DOHH2 (cell line): ENCODE measurements around the gene MEX3C.

Experiments used
- H3F3A ChIP-seq: fragments of 200-600 bp; sonication (generic), shearing (Covaris generic); 2 replicates; pipeline ENCODE4 v1.6.0; 2016; ENCODE audit warnings: antibody characterized with exemption, mild to moderate bottlenecking; ENCODE audit not compliant: control insufficient read depth, insufficient read depth
- H3K27ac ChIP-seq: fragments of 200-600 bp; sonication (generic); 2 replicates; pipeline ENCODE4 v1.5.1; 2014; ENCODE audit warnings: low read depth, mild to moderate bottlenecking, low read length, moderate library complexity
- H3K27me3 ChIP-seq: fragments of 200-600 bp; sonication (generic); 2 replicates; pipeline ENCODE4 v1.6.1; 2014; ENCODE audit warnings: mild to moderate bottlenecking, low read length, mixed read lengths; ENCODE audit not compliant: control insufficient read depth
- H3K36me3 ChIP-seq: fragments of 200-600 bp; sonication (generic); 2 replicates; pipeline ENCODE4 v1.6.1; 2014; ENCODE audit warnings: mild to moderate bottlenecking, low read length, moderate library complexity, mixed read lengths; ENCODE audit not compliant: control insufficient read depth
- H3K4me1 ChIP-seq: fragments of 200-600 bp; sonication (generic); 2 replicates; pipeline ENCODE4 v1.6.1; 2014; ENCODE audit warnings: mild to moderate bottlenecking, low read length, mixed read lengths; ENCODE audit not compliant: control insufficient read depth
- H3K4me2 ChIP-seq: fragments of 200-600 bp; sonication (generic); 2 replicates; pipeline ENCODE4 v1.6.0; 2014; ENCODE audit warnings: mild to moderate bottlenecking, low read length, moderate library complexity
- H3K4me3 ChIP-seq: fragments of 200-600 bp; sonication (generic); 2 replicates; pipeline ENCODE4 v1.5.1; 2014; ENCODE audit warnings: mild to moderate bottlenecking, low read length, mixed read lengths
- H3K79me2 ChIP-seq: fragments of 200-600 bp; sonication (generic); 2 replicates; pipeline ENCODE4 v1.6.1; 2014; ENCODE audit warnings: mild to moderate bottlenecking, low read length, mixed read lengths; ENCODE audit not compliant: control insufficient read depth
- H3K9me2 ChIP-seq: fragments of 200-600 bp; sonication (generic); replicated peaks from 2 replicates; pipeline ENCODE4 v1.6.1; 2014; ENCODE audit warnings: mild to moderate bottlenecking, low read length, mixed read lengths; ENCODE audit not compliant: control insufficient read depth
- H3K9me3 ChIP-seq: fragments of 200-600 bp; sonication (generic); 2 replicates; pipeline ENCODE4 v1.6.1; 2014; ENCODE audit warnings: antibody characterized with exemption, low read length, mixed read lengths; ENCODE audit not compliant: control insufficient read depth, insufficient read depth
- H4K20me1 ChIP-seq: fragments of 200-600 bp; sonication (generic); 2 replicates; pipeline ENCODE4 v1.6.0; 2014; ENCODE audit warnings: low read depth, mild to moderate bottlenecking, antibody characterized with exemption, low read length, moderate library complexity; ENCODE audit not compliant: control insufficient read depth, insufficient read depth
- EZH2phosphoT487 ChIP-seq: fragments of 200-600 bp; sonication (generic); IDR thresholded peaks from 2 replicates; pipeline ENCODE4 v1.6.1; 2017; ENCODE audit warnings: borderline replicate concordance, mild to moderate bottlenecking, antibody characterized with exemption, low read length, moderate library complexity, mixed read lengths
- TF ChIP-seq, protein P1 (sequence below): fragments of 200-600 bp; sonication (generic); IDR thresholded peaks from one replicate; pipeline ENCODE4 v1.5.1; 2014; ENCODE audit warnings: antibody characterized with exemption, mild to moderate bottlenecking, low read depth, low read length; ENCODE audit not compliant: poor library complexity, severe bottlenecking

MEX3C gene

DNA sequence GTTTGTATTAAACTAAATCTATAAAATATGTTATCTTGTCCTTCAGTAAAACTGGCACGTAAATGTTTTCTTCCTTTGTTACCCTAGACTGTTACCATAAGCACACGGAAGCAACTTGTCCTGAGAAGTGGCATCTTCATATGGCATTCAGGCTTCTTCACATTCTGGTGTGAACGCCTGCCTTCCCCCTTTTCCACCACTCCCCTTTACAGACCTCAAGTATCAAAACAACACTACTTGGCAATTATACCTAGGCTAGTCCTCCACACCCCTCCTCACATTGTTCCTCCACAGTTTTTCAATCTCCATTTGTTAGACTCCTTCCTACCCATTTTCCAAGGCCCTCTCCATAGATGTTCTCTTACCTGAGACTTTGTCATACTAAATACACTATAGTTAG is 2.9 kb downstream of the MEX3C start:
- Histone ChIP-seq H3K36me3 (peaks cover 43% of the 10 kb centered on the region), H3K79me2 (peaks cover 71% of the 10 kb centered on the region), H3K4me3 (peak overlapping the region; percentile 96), H3K9me3 (no peaks in the 10 kb centered on the region), H3K4me1 (peaks cover 48% of the 10 kb centered on the region), H3K27ac (no peak overlapping the region), H4K20me1 (peaks cover 13% of the 10 kb centered on the region), H3F3A (no peaks in the 10 kb centered on the region; the same call in 1 of the 2 replicates), H3K9me2 (no peaks in the 10 kb centered on the region), H3K27me3 (no peaks in the 10 kb centered on the region; the same call in 1 of the 2 replicates), H3K4me2 (peak overlapping the region; percentile 86)
- TF ChIP-seq, protein P1, sequence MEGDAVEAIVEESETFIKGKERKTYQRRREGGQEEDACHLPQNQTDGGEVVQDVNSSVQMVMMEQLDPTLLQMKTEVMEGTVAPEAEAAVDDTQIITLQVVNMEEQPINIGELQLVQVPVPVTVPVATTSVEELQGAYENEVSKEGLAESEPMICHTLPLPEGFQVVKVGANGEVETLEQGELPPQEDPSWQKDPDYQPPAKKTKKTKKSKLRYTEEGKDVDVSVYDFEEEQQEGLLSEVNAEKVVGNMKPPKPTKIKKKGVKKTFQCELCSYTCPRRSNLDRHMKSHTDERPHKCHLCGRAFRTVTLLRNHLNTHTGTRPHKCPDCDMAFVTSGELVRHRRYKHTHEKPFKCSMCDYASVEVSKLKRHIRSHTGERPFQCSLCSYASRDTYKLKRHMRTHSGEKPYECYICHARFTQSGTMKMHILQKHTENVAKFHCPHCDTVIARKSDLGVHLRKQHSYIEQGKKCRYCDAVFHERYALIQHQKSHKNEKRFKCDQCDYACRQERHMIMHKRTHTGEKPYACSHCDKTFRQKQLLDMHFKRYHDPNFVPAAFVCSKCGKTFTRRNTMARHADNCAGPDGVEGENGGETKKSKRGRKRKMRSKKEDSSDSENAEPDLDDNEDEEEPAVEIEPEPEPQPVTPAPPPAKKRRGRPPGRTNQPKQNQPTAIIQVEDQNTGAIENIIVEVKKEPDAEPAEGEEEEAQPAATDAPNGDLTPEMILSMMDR: no peak
- TF ChIP-seq EZH2phosphoT487: no peak

DNA sequence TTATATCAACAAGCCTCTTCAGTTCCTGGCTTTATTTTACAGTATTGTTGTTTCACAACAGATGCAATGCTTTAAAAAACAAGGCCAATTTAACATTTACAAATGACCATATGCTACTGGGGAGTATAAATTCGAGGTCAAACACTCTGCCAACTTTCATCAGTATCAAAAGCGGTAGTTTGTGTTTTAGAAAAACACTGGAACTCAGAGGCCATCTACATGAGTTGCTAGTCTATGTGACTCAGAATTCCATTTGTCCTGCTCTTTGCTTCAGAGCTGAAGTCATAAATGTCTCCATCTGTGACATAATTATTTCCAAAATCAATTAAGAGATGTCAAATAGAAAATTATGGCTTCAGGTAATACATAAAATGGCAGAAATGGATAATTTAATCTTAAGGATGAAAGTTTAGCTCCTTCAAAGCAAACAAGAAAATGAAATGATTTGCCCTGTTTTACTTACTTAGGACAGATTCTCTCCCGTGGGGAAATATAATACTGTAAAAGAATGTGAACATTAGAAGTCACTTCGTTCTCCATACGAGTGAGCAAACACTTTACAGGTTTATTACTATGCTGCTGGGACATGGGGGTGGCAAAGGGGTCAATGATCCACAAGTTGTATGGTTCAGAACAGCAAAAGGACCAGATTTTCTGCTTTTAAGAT is 3.7 kb downstream of the MEX3C start:
- Histone ChIP-seq H3K4me1 (peaks cover 45% of the 10 kb centered on the region), H3K4me3 (peak overlapping the region; percentile 96), H3K9me3 (no peaks in the 10 kb centered on the region), H3K27me3 (no peaks in the 10 kb centered on the region; the same call in 1 of the 2 replicates), H3K9me2 (no peaks in the 10 kb centered on the region), H3K36me3 (peaks cover 45% of the 10 kb centered on the region), H4K20me1 (peaks cover 13% of the 10 kb centered on the region), H3K79me2 (peaks cover 79% of the 10 kb centered on the region), H3K4me2 (peak overlapping the region; percentile 86), H3K27ac (no peak overlapping the region), H3F3A (no peaks in the 10 kb centered on the region)
- TF ChIP-seq, protein P1: no peak
- TF ChIP-seq EZH2phosphoT487: no peak

DNA sequence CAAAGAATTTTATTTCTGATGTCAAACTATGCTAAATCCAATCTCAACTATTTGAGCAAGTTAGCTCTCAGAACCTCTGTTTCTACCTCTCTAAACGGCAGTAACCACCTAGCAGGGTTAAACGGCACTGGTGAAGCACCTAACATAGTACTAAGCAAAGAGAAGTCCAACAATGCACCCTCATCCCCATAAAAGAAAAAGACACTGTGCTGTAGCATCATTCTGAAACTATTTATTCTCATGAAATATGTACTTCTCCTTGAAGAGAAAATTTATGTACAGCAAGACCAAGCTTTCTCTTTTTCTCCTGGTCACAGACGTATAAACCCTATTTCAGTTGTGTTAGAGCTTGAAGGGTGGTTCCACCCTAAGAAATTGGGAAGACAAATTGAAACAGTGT is 4.8 kb downstream of the MEX3C start:
- Histone ChIP-seq H3K4me1 (peaks cover 46% of the 10 kb centered on the region), H4K20me1 (peaks cover 13% of the 10 kb centered on the region)

More for the DNA sequence above, 4.8 kb downstream of the MEX3C start:
- Histone ChIP-seq H3K4me2 (peak overlapping the region; percentile 24), H3K36me3 (peaks cover 47% of the 10 kb centered on the region), H3F3A (no peaks in the 10 kb centered on the region), H3K27ac (no peak overlapping the region), H3K9me3 (no peaks in the 10 kb centered on the region), H3K4me3 (no peak overlapping the region; the same call in 1 of the 2 replicates), H3K27me3 (no peaks in the 10 kb centered on the region; the same call in 1 of the 2 replicates), H3K9me2 (no peaks in the 10 kb centered on the region), H3K79me2 (peaks cover 89% of the 10 kb centered on the region)
- TF ChIP-seq, protein P1: no peak
- no peak for TF ChIP-seq EZH2phosphoT487
